ENCODE measurements around the gene INAFM2. TPM values are rescaled to one million over a fixed set of nuclear protein-coding genes. Genes with fewer than 3 reads are reported as not detected.

Gene INAFM2
- total RNA-seq, 1 experiment from 2014 or later = 8.8 TPM

DNA sequence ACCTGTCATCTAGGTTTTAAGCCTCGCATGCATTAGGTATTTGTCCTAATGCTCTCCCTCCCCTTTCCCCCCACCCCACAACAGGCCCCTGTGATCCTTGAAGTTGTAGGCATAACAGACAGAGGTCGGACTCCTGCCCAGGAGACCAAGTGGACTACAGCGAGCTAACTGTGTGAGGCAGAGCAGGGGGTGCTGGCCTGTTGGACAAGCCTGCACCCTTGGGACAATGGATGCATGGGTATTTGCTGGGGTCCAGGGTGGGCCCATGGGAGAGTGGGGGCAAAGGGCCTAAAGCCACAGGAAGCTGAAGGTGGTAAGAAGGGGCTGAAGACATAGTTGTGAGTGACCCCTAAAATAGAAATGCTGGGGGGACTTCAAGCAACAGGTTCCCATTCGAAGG, 18.2 kb upstream of the INAFM2 start (continued):
- no peak for TF ChIP-seq TCF7L2 (IDR thresholded peaks at IDR 0.05; ENCODE audit: borderline replicate concordance, extremely low read depth, insufficient read depth, insufficient read length)
- no peak for TF ChIP-seq POLR2A (IDR thresholded peaks at IDR 0.05; ENCODE audit: borderline replicate concordance, extremely low read depth, insufficient read depth, insufficient read length)

DNA sequence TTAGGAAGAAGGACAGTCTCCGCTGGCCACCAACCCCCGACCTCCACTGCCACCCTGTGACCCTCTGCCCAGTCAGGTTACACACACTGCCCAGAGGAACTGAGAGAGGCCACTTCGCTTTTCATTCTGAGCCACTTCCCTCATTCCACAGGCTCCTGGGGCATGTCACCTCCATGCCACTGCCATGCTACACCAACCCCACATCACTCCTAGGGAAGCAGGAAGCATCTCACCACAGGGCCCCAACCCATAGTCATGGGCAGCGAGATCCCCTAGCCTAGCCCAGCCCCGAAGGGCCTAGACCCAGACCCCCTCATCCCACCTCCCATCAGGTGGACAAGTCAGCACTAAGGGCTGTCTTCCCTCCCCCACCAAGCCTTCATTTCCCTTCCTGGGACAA, 17.1 kb upstream of the INAFM2 start:
- ChIA-PET POLR2A (no interaction called here), CTCF (interaction anchor here (1.2 to 9.7 kb wide), 2 partner anchors 17 to 27 kb away, joined by 3 to 134 read pairs; partner anchors contain the start of gene INAFM2), RAD21 (ENCODE audit: low non-redundant PET in 1 of 2, low total read pairs in 2 of 2, uncharacterized antibody in 2 of 2, unreplicated experiment in 2 of 2) (no interaction called here)
- Histone ChIP-seq H3K79me2 (ENCODE audit: insufficient read depth, low read length) (no peaks in the 10 kb centered on the region), H4K20me1 (ENCODE audit: insufficient read depth) (no peaks in the 10 kb centered on the region), H3K4me3 (replicated peaks in 1 of 2; ENCODE audit: low read depth in 1 of 2, low read length in 2 of 2) (no peak overlapping the region), H3K9me2 (ENCODE audit: insufficient read depth) (no peaks in the 10 kb centered on the region), H3K9me3 (ENCODE audit: control insufficient read depth in 1 of 2, insufficient read depth in 1 of 2, low read depth in 1 of 2, low read length in 2 of 2) (no peaks in the 10 kb centered on the region), H3K27me3 (ENCODE audit: insufficient read depth, low read length) (0 out of 2 replicates have a peak, but pooled peaks cover 4% of the 10 kb centered on the region), H3K9ac (ENCODE audit: low read length) (no peak overlapping the region), H2AFZ (ENCODE audit: low read depth, low read length, poor library complexity, severe bottlenecking) (no peak overlapping the region), H3K4me1 (ENCODE audit: control insufficient read depth in 1 of 2, insufficient read depth in 2 of 2, low read length in 2 of 2) (peaks cover 2 to 14% of the 10 kb centered on the region in 2 experiments; a peak in 1 of 4 replicates), H3K4me2 (ENCODE audit: low read length) (no peak overlapping the region), H3K36me3 (ENCODE audit: control insufficient read depth in 1 of 2, insufficient read depth in 2 of 2, low read length in 2 of 2) (no peaks in the 10 kb centered on the region), H3K27ac (ENCODE audit: low read depth, low read length) (no peak overlapping the region)
- ATAC-seq = no peak
- intact Hi-C loops (cut with micrococcal nuclease) = no loop called here
- BruUV-seq (replicated peaks) = no TSS peak
- TF ChIP-seq YY1 (IDR thresholded peaks at IDR 0.05; ENCODE audit: extremely low read depth, insufficient replicate concordance, low read depth, low read length) = no peak
- no peak for DNase-seq (ENCODE audit: low read depth, low spot score)

DNA sequence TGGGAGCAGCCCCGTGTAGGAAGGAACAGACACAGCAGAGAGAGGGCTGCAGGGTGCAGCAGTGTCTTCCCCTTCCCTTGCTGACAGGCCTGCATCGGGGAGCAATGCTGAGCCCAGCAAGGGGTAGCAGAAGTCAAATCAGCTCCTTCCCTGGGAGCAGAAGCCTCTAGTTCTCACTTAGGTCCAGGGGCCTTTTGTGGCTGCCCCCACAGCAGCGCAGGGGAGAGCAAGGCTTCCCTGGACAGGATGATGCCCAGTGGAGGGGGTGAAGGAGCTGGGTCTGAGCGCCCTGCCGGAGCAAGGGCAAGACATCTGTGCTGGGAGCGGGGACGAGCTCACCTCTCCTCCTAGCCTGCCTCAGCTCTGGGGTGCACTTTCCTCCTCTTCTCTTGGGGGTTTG, 16.6 kb upstream of the INAFM2 start:
- no peak overlapping the region for H3K27ac ChIP-seq (ENCODE audit: low read depth, low read length)
- BruUV-seq (replicated peaks) = no TSS peak
- RAD21 ChIA-PET (ENCODE audit: low non-redundant PET in 1 of 2, low total read pairs in 2 of 2, uncharacterized antibody in 2 of 2, unreplicated experiment in 2 of 2) = interaction anchor here in 1 of 2 experiments (3.5 kb wide), 1 partner anchor 28 kb away, joined by 18 read pairs; no protein-coding TSS in a partner anchor
- peaks cover 2 to 14% of the 10 kb centered on the region in 2 experiments; a peak in 1 of 4 replicates for H3K4me1 ChIP-seq (ENCODE audit: control insufficient read depth in 1 of 2, insufficient read depth in 2 of 2, low read length in 2 of 2)
- H3K9ac ChIP-seq (ENCODE audit: low read length) = no peak overlapping the region
- H3K27me3 ChIP-seq (ENCODE audit: insufficient read depth, low read length) = 0 out of 2 replicates have a peak, but pooled peaks cover 6% of the 10 kb centered on the region
- intact Hi-C loops (cut with micrococcal nuclease) = no loop called here
- H3K79me2 ChIP-seq (ENCODE audit: insufficient read depth, low read length) = no peaks in the 10 kb centered on the region
- H3K9me2 ChIP-seq (ENCODE audit: insufficient read depth) = no peaks in the 10 kb centered on the region
- H4K20me1 ChIP-seq (ENCODE audit: insufficient read depth) = no peaks in the 10 kb centered on the region
- CTCF ChIA-PET = interaction anchor here (0.8 to 9.7 kb wide), 7 partner anchors 16 to 115 kb away, joined by 3 to 134 read pairs (median 4); partner anchors contain the start of gene INAFM2
- POLR2A ChIA-PET = no interaction called here
- no peaks in the 10 kb centered on the region for H3K9me3 ChIP-seq (ENCODE audit: control insufficient read depth in 1 of 2, insufficient read depth in 1 of 2, low read depth in 1 of 2, low read length in 2 of 2)
- no peak for TF ChIP-seq JUND (IDR thresholded peaks at IDR 0.05)
- TF ChIP-seq, protein P1, sequence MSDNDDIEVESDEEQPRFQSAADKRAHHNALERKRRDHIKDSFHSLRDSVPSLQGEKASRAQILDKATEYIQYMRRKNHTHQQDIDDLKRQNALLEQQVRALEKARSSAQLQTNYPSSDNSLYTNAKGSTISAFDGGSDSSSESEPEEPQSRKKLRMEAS (IDR thresholded peaks at IDR 0.05) = no peak
- TF ChIP-seq CBX3 (IDR thresholded peaks at IDR 0.05; ENCODE audit: low read depth) = no peak
- no peak for TF ChIP-seq RAD21 (IDR thresholded peaks at IDR 0.05; ENCODE audit: low read depth)
- TF ChIP-seq TCF7L2 (IDR thresholded peaks at IDR 0.05; ENCODE audit: borderline replicate concordance, extremely low read depth, insufficient read depth, insufficient read length) = no peak
- no peak overlapping the region for H2AFZ ChIP-seq (ENCODE audit: low read depth, low read length, poor library complexity, severe bottlenecking)
- no peak for DNase-seq (ENCODE audit: low read depth, low spot score)
- H3K36me3 ChIP-seq (ENCODE audit: control insufficient read depth in 1 of 2, insufficient read depth in 2 of 2, low read length in 2 of 2) = no peaks in the 10 kb centered on the region
- ATAC-seq = no peak
- H3K4me2 ChIP-seq (ENCODE audit: low read length) = no peak overlapping the region
- H3K4me3 ChIP-seq (replicated peaks in 1 of 2; ENCODE audit: low read depth in 1 of 2, low read length in 2 of 2) = no peak overlapping the region

All from HCT116 (cell line).